Embryonic facial prominence (tissue), 1 donor: ENCODE data around the gene PAOX.
"Not testable (repeated sequence)": the region's sequence is repeated elsewhere in the genome, so short reads cannot be mapped to it uniquely, and the experiment has no call there.

Experiments used
- DNase-seq: peaks from one replicate; pipeline ENCODE4 v3.0.0-alpha.2; 2016; ENCODE audit errors: extremely low spot score

The PAOX gene

GRCh38 chr10:133385214-133385613 is 6.2 kb downstream of the PAOX start:
- DNase-seq: no peak

GRCh38 chr10:133386951-133387350 is 7.9 kb downstream of the PAOX start:
- DNase-seq: not testable (repeated sequence)

GRCh38 chr10:133388236-133388972 is 9.3 kb downstream of the PAOX start:
- no peak for DNase-seq

GRCh38 chr10:133388973-133389818 is 10.1 kb downstream of the PAOX start:
- no peak for DNase-seq

- DNase-seq: no peak
Observed at GRCh38 chr10:133390597-133391248, 11.7 kb downstream of the PAOX start.

GRCh38 chr10:133391249-133391635 is 12.2 kb downstream of the PAOX start:
- DNase-seq: no peak

GRCh38 chr10:133391761-133392518 is 12.9 kb downstream of the PAOX start:
- no peak for DNase-seq

GRCh38 chr10:133393401-133394063 is 14.5 kb downstream of the PAOX start:
- no peak for DNase-seq

GRCh38 chr10:133394064-133394663 is 15.1 kb downstream of the PAOX start, which contains the start of gene MTG1:
MTG1 (plus strand) TSS chr10:133394157; CDS start chr10:133394221, 64 bp downstream.
- DNase-seq: peak; percentile 66

- DNase-seq: no peak
Observed at GRCh38 chr10:133394801-133395221, 15.7 kb downstream of the PAOX start.

GRCh38 chr10:133396035-133396624 is 17.1 kb downstream of the PAOX start:
- no peak for DNase-seq

- no peak for DNase-seq
Observed at GRCh38 chr10:133397938-133398337, 18.9 kb downstream of the PAOX start.

- DNase-seq: no peak
Observed at GRCh38 chr10:133399123-133399601, 20.1 kb downstream of the PAOX start.

GRCh38 chr10:133400624-133401424 is 21.8 kb downstream of the PAOX start:
- DNase-seq: no peak

GRCh38 chr10:133401500-133401899 is 22.4 kb downstream of the PAOX start:
- no peak for DNase-seq

- DNase-seq: no peak
Observed at GRCh38 chr10:133401981-133402725, 23.1 kb downstream of the PAOX start.

GRCh38 chr10:133403359-133403758 is 24.3 kb downstream of the PAOX start:
- no peak for DNase-seq

- no peak for DNase-seq
Observed at GRCh38 chr10:133403784-133404183, 24.7 kb downstream of the PAOX start.

GRCh38 chr10:133405272-133405671 is 26.2 kb downstream of the PAOX start:
- no peak for DNase-seq
